A549 (cell line): ENCODE data around the gene EMX1.

Source experiments
- CEBPB ChIP-seq, 2 experiments: fragments of >200 bp in 1 of 2; sonication (Bioruptor Twin) in 1 of 2; formaldehyde crosslinking in 1 of 2; IDR thresholded peaks; 2 replicates each; pipeline ENCODE4 v1.6.1; 2012 to 2016
- CHD2 ChIP-seq: fragments of 150-350 bp; IDR thresholded peaks from 2 replicates; pipeline ENCODE4 v1.6.1; 2014; ENCODE audit warnings: low read length; ENCODE audit not compliant: partially characterized antibody
- CTCF ChIP-seq: fragments of >200 bp; sonication (Bioruptor Twin); formaldehyde crosslinking; IDR thresholded peaks from 3 replicates; pipeline ENCODE4 v1.5.1; 2016
- HDAC2 ChIP-seq: fragments of 200-600 bp; sonication (generic); IDR thresholded peaks from 2 replicates; pipeline ENCODE4 v1.6.1; 2016
- MYC ChIP-seq: IDR thresholded peaks from 2 replicates; pipeline ENCODE4 v1.6.1; 2012; ENCODE audit warnings: mild to moderate bottlenecking, inconsistent platforms, low read length, improper control_type of control experiment, borderline replicate concordance
- PBX3 ChIP-seq: IDR thresholded peaks from 2 replicates; pipeline ENCODE4 v1.6.1; 2012
- PHF8 ChIP-seq: fragments of 200-600 bp; sonication (generic); IDR thresholded peaks from 2 replicates; pipeline ENCODE4 v1.6.1; 2016; ENCODE audit warnings: low read depth, mild to moderate bottlenecking, antibody characterized with exemption, moderate library complexity, borderline replicate concordance
- POLR2A ChIP-seq: IDR thresholded peaks from 2 replicates; pipeline ENCODE4 v1.6.1; 2012; ENCODE audit warnings: mild to moderate bottlenecking, low read length
- SREBF2 ChIP-seq: fragments of 450-650 bp; IDR thresholded peaks from 2 replicates; pipeline ENCODE4 v1.6.1; 2014; ENCODE audit warnings: mild to moderate bottlenecking, moderate library complexity
- ZC3H11A ChIP-seq: fragments of 450-650 bp; IDR thresholded peaks from 2 replicates; pipeline ENCODE4 v1.6.1; 2014; ENCODE audit warnings: antibody characterized with exemption, mild to moderate bottlenecking

GRCh38 chr2:72961036-72961720, 43.9 kb downstream of the EMX1 start:
- TF ChIP-seq ZC3H11A (no peak), CTCF (no peak), POLR2A (no peak), SREBF2 (no peak), CEBPB (IDR thresholded peaks at IDR 0.05) (no peak), CHD2 (no peak), HDAC2 (no peak), PBX3 (no peak), MYC (no peak), PHF8 (no peak)
